HEK293T (cell line): ENCODE data around the gene CCDC138.

Experiments used
- CTCF ChIA-PET: fragments of 350-600 bp; formaldehyde crosslinking; extraction: SDS; loops from one replicate; lab custom pipeline; 2021; ENCODE audit warnings: antibody characterized with exemption, inconsistent platforms; lab: Yijun Ruan, JAX
- POLR2A ChIA-PET: fragments of 350-600 bp; formaldehyde crosslinking; extraction: SDS; loops from one replicate; lab custom pipeline; 2020; ENCODE audit warnings: antibody characterized with exemption, inconsistent platforms; lab: Yijun Ruan, JAX
- DNase-seq: peaks from one replicate; pipeline ENCODE4 v3.0.0; 2012; ENCODE audit warnings: mixed read lengths; ENCODE audit errors: extremely low spot score
- ARNT ChIP-seq: fragments of 450-650 bp; IDR thresholded peaks from 2 replicates; pipeline ENCODE4 v1.6.1; 2017; ENCODE audit warnings: mild to moderate bottlenecking
- BHLHE40 ChIP-seq: fragments of 450-650 bp; IDR thresholded peaks from 2 replicates; pipeline ENCODE4 v1.6.1; 2016; ENCODE audit warnings: mild to moderate bottlenecking, moderate library complexity, borderline replicate concordance
- CTBP1 ChIP-seq: fragments of 450-650 bp; IDR thresholded peaks from 2 replicates; pipeline ENCODE4 v1.6.1; 2016; ENCODE audit warnings: borderline replicate concordance
- ELF4 ChIP-seq: fragments of 450-650 bp; IDR thresholded peaks from 2 replicates; pipeline ENCODE4 v1.6.1; 2017; ENCODE audit warnings: antibody characterized with exemption
- FOXA1 ChIP-seq: fragments of 450-650 bp; IDR thresholded peaks from 2 replicates; pipeline ENCODE4 v1.6.1; 2016; ENCODE audit warnings: mild to moderate bottlenecking
- FOXK2 ChIP-seq: fragments of 450-650 bp; IDR thresholded peaks from 2 replicates; pipeline ENCODE4 v1.6.1; 2016; ENCODE audit warnings: mild to moderate bottlenecking
- FOXM1 ChIP-seq: fragments of 450-650 bp; IDR thresholded peaks from 2 replicates; pipeline ENCODE4 v1.6.1; 2017; ENCODE audit warnings: mild to moderate bottlenecking, borderline replicate concordance
- HDGF ChIP-seq: fragments of 450-650 bp; IDR thresholded peaks from 2 replicates; pipeline ENCODE4 v1.6.1; 2017; ENCODE audit warnings: antibody characterized with exemption, borderline replicate concordance
- L3MBTL2 ChIP-seq: fragments of 450-650 bp; conservative IDR thresholded peaks from 2 replicates; pipeline ENCODE4 v1.6.1; 2016; ENCODE audit warnings: mild to moderate bottlenecking
- LEF1 ChIP-seq: fragments of 450-650 bp; IDR thresholded peaks from 2 replicates; pipeline ENCODE4 v1.6.1; 2017; ENCODE audit warnings: mild to moderate bottlenecking, borderline replicate concordance
- NFRKB ChIP-seq: fragments of 450-650 bp; IDR thresholded peaks from 2 replicates; pipeline ENCODE4 v1.6.1; 2016; ENCODE audit warnings: mild to moderate bottlenecking, moderate library complexity
- PKNOX1 ChIP-seq: fragments of 450-650 bp; IDR thresholded peaks from 2 replicates; pipeline ENCODE4 v1.6.1; 2016
- SP1 ChIP-seq: fragments of 450-650 bp; IDR thresholded peaks from 2 replicates; pipeline ENCODE4 v1.6.1; 2017
- SUZ12 ChIP-seq: fragments of 450-650 bp; IDR thresholded peaks from 2 replicates; pipeline ENCODE4 v1.6.1; 2016; ENCODE audit warnings: mild to moderate bottlenecking
- TARDBP ChIP-seq: fragments of 450-650 bp; IDR thresholded peaks from 2 replicates; pipeline ENCODE4 v1.6.1; 2016
- ZNF384 ChIP-seq: fragments of 450-650 bp; IDR thresholded peaks from 2 replicates; pipeline ENCODE4 v1.6.1; 2016

CCDC138 gene

GRCh38 chr2:108809936-108810335 is 23.4 kb downstream of the CCDC138 start:
- POLR2A ChIA-PET: no interaction called here
- TF ChIP-seq FOXA1: no peak
- no peak for TF ChIP-seq FOXK2
- no peak for TF ChIP-seq FOXM1
- TF ChIP-seq PKNOX1: no peak
- no peak for TF ChIP-seq ZNF384
- TF ChIP-seq CTBP1: no peak
- no peak for TF ChIP-seq SUZ12
- TF ChIP-seq NFRKB: no peak
- no peak for TF ChIP-seq L3MBTL2
- TF ChIP-seq LEF1: no peak
- no peak for TF ChIP-seq HDGF
- DNase-seq: no peak
- CTCF ChIA-PET: no interaction called here

- ChIA-PET POLR2A (no interaction called here), CTCF (no interaction called here)
- no peak for DNase-seq
- TF ChIP-seq SP1 (no peak), TARDBP (no peak), PKNOX1 (no peak), ZNF384 (no peak), BHLHE40 (no peak), CTBP1 (no peak), L3MBTL2 (no peak), FOXK2 (no peak), LEF1 (no peak), ARNT (no peak), FOXA1 (no peak), SUZ12 (no peak), HDGF (no peak), FOXM1 (no peak), NFRKB (no peak), ELF4 (no peak)
Measured at GRCh38 chr2:108810993-108811957, 24.7 kb downstream of the CCDC138 start.

- POLR2A ChIA-PET: no interaction called here
- DNase-seq: no peak
- TF ChIP-seq L3MBTL2 (no peak), FOXM1 (no peak), BHLHE40 (no peak), PKNOX1 (no peak), CTBP1 (no peak), NFRKB (no peak), SP1 (no peak), ARNT (no peak), ELF4 (no peak), FOXA1 (no peak), HDGF (no peak), LEF1 (no peak), FOXK2 (no peak), ZNF384 (no peak)
- CTCF ChIA-PET: no interaction called here
Measured at GRCh38 chr2:108813732-108814131, 27.2 kb downstream of the CCDC138 start.

GRCh38 chr2:108820482-108820881 is 33.9 kb downstream of the CCDC138 start:
- TF ChIP-seq FOXA1 (no peak), SP1 (no peak), ARNT (no peak), FOXM1 (no peak), NFRKB (no peak), LEF1 (no peak), CTBP1 (no peak), BHLHE40 (no peak), L3MBTL2 (no peak), ELF4 (no peak), HDGF (no peak), SUZ12 (no peak), TARDBP (no peak), PKNOX1 (no peak), ZNF384 (no peak), FOXK2 (no peak)
- ChIA-PET POLR2A (no interaction called here), CTCF (no interaction called here)
- no peak for DNase-seq

- DNase-seq: no peak
- TF ChIP-seq NFRKB (no peak), L3MBTL2 (no peak), PKNOX1 (no peak), SP1 (no peak), TARDBP (no peak), FOXK2 (no peak), BHLHE40 (no peak), ELF4 (no peak), FOXM1 (no peak), HDGF (no peak), CTBP1 (no peak), LEF1 (no peak), ZNF384 (no peak), SUZ12 (no peak)
- CTCF ChIA-PET: interaction anchor here (0.6 kb wide), 1 partner anchor 20 kb away, joined by 3 read pairs; no protein-coding TSS in a partner anchor
- POLR2A ChIA-PET: no interaction called here
Measured at GRCh38 chr2:108823286-108823685, 36.7 kb downstream of the CCDC138 start.
